Measurements from ENCODE around the gene SAMD5. TPM values are rescaled to one million over a fixed set of nuclear protein-coding genes. Genes with fewer than 3 reads are reported as not detected.
A peak's percentile ranks its signal among the peaks of the same experiment; 100 is the strongest.

SAMD5 gene
- total and polyA plus RNA-seq, 3 donors from 2014 or later = 4.9 to 27.9 (median 27.2) TPM

- no peak for DNase-seq
- H3K27me3 ChIP-seq = no peaks in the 10 kb centered on the region
- no peaks in the 10 kb centered on the region for H3K4me1 ChIP-seq
- H3K36me3 ChIP-seq (ENCODE audit: low read depth, missing control alignments) = no peaks in the 10 kb centered on the region
- WGBS, 2 donors = 84 to 93% methylated on average over 4 of the region's 4 CpGs
- intact Hi-C loops (cut with DNase I; ENCODE audit: low total_unique reads) = no loop called here
- TF ChIP-seq POLR2A (IDR thresholded peaks at IDR 0.05) (no peak), CTCF (IDR thresholded peaks at IDR 0.05) (no peak)
- no peaks in the 10 kb centered on the region for H3K9me3 ChIP-seq
- no peak overlapping the region for H3K27ac ChIP-seq
- no peak overlapping the region for H3K4me3 ChIP-seq
Measured at GRCh38 chr6:147554281-147554680, 45.8 kb downstream of the SAMD5 start.

- intact Hi-C loops (cut with DNase I; ENCODE audit: low total_unique reads) = no loop called here
- Histone ChIP-seq H3K4me3 (no peak overlapping the region), H3K27ac (no peak overlapping the region), H3K36me3 (ENCODE audit: low read depth, missing control alignments) (no peaks in the 10 kb centered on the region), H3K4me1 (no peaks in the 10 kb centered on the region), H3K9me3 (no peaks in the 10 kb centered on the region), H3K27me3 (no peaks in the 10 kb centered on the region)
- DNase-seq = peak; percentile 21
- WGBS, 2 donors = 40 to 42% methylated on average over 7 of the region's 7 CpGs
- TF ChIP-seq CTCF (IDR thresholded peaks at IDR 0.05) = no peak
- no peak for TF ChIP-seq POLR2A (IDR thresholded peaks at IDR 0.05)
Measured at GRCh38 chr6:147559006-147559405, 50.5 kb downstream of the SAMD5 start.

GRCh38 chr6:147560670-147561069 lies 52.2 kb downstream of the SAMD5 start:
- intact Hi-C loops (cut with DNase I; ENCODE audit: low total_unique reads) = no loop called here
- no peak for DNase-seq

GRCh38 chr6:147561726-147562125 lies 53.2 kb downstream of the SAMD5 start:
- Histone ChIP-seq H3K4me1 (no peaks in the 10 kb centered on the region), H3K9me3 (no peaks in the 10 kb centered on the region), H3K36me3 (ENCODE audit: low read depth, missing control alignments) (no peaks in the 10 kb centered on the region), H3K4me3 (no peak overlapping the region), H3K27ac (no peak overlapping the region), H3K27me3 (no peaks in the 10 kb centered on the region)
- TF ChIP-seq POLR2A (IDR thresholded peaks at IDR 0.05) = no peak
- intact Hi-C loops (cut with DNase I; ENCODE audit: low total_unique reads) = no loop called here
- DNase-seq = no peak
- 76 to 85% methylated on average over 6 of the region's 6 CpGs for WGBS, 2 donors

More at GRCh38 chr6:147560670-147561069, 52.2 kb downstream of the SAMD5 start:
- Histone ChIP-seq H3K4me1 (no peaks in the 10 kb centered on the region), H3K27ac (no peak overlapping the region), H3K27me3 (no peaks in the 10 kb centered on the region), H3K36me3 (ENCODE audit: low read depth, missing control alignments) (no peaks in the 10 kb centered on the region), H3K9me3 (no peaks in the 10 kb centered on the region), H3K4me3 (no peak overlapping the region)
- no peak for TF ChIP-seq CTCF (IDR thresholded peaks at IDR 0.05)
- no peak for TF ChIP-seq POLR2A (IDR thresholded peaks at IDR 0.05)

- intact Hi-C loops (cut with DNase I; ENCODE audit: low total_unique reads) = no loop called here
- Histone ChIP-seq H3K27me3 (no peaks in the 10 kb centered on the region), H3K4me3 (no peak overlapping the region), H3K27ac (no peak overlapping the region), H3K36me3 (ENCODE audit: low read depth, missing control alignments) (no peaks in the 10 kb centered on the region), H3K9me3 (no peaks in the 10 kb centered on the region), H3K4me1 (no peaks in the 10 kb centered on the region)
- no peak for DNase-seq
- TF ChIP-seq CTCF (IDR thresholded peaks at IDR 0.05) (no peak), POLR2A (IDR thresholded peaks at IDR 0.05) (no peak)
- 51 to 59% methylated on average over 2 of the region's 2 CpGs for WGBS, 2 donors
Measured at GRCh38 chr6:147563472-147563871, 55.0 kb downstream of the SAMD5 start.
